ENCODE results near the gene FBXL17. TPM values are rescaled to one million over a fixed set of nuclear protein-coding genes. Genes with fewer than 3 reads are reported as not detected.

FBXL17 gene
- total and polyA plus RNA-seq, 2 of the 13 experiments (the other 11 are each of a cell fraction or from before 2014, with no cell fraction given): 3.0 to 7.9 TPM

DNA sequence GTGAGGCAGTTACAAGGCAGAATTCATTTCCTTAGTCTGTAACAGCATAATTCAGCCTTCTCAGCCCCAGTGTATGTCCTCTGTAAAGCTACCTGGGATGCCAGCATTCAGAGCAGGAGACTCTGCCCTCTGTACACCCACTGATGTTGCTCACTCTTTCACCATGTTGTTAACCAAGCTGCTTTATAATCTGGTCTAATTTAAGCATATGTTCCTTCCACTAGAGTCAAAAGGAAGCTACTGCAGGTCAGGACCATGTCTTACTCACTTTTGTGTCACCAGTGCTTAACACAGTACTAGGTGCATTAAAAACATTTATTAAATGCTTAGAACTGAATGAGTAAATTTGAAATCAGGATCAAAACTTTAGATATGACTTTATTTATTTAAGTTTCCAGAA lies 185.6 kb downstream of the FBXL17 start:
- H2AFZ ChIP-seq (ENCODE audit: low read length): no peak overlapping the region
- no peak overlapping the region for H3K4me3 ChIP-seq (replicated peaks in 1 of 3; ENCODE audit: insufficient read depth in 1 of 3, low read depth in 2 of 3, low read length in 3 of 3)
- intact Hi-C loops (cut with micrococcal nuclease; ENCODE audit: unreplicated experiment): no loop called here
- no peak overlapping the region for H3K9ac ChIP-seq (ENCODE audit: insufficient read depth, low read depth, low read length)
- POLR2A ChIA-PET: no interaction called here
- DNase-seq (ENCODE audit: low spot score) (no peak), FAIRE-seq (no peak), ATAC-seq (no peak)
- no peaks in the 10 kb centered on the region for H3K36me3 ChIP-seq (replicated peaks in 1 of 2; ENCODE audit: control insufficient read depth in 1 of 2, insufficient read depth in 2 of 2, low read length in 2 of 2)
- no peaks in the 10 kb centered on the region for H3K9me3 ChIP-seq (ENCODE audit: low read length)
- no peaks in the 10 kb centered on the region; a peak in 1 of 5 replicates for H3K27me3 ChIP-seq (ENCODE audit: control insufficient read depth in 1 of 2, insufficient read depth in 2 of 2, low read length in 2 of 2)
- H3K4me1 ChIP-seq (ENCODE audit: insufficient read depth, low read length): no peaks in the 10 kb centered on the region
- CTCF ChIA-PET (ENCODE audit: low intra/inter-chr PET ratio, low total read pairs): no interaction called here
- in situ Hi-C loops (cut with HindIII; ENCODE audit: extremely low pct_ligation_motif_present, low pct_unique_long_range_greater_than_20kb): no loop called here
- no peak overlapping the region for H3K27ac ChIP-seq (ENCODE audit: extremely low read length, insufficient read depth, low read length)
- no peaks in the 10 kb centered on the region for H3K79me2 ChIP-seq (ENCODE audit: insufficient read depth, low read length)
- no TSS peak for BruUV-seq (replicated peaks)
- no peak overlapping the region for H3K4me2 ChIP-seq (ENCODE audit: low read depth, low read length)
- H4K20me1 ChIP-seq (ENCODE audit: insufficient read depth, low read length): no peaks in the 10 kb centered on the region
- no peak for TF ChIP-seq IRF9 (CRISPR knock-in tag; IDR thresholded peaks at IDR 0.05; ENCODE audit: borderline replicate concordance)
- no peak for TF ChIP-seq E2F1 (CRISPR knock-in tag; IDR thresholded peaks at IDR 0.05)
- TF ChIP-seq, protein P1, sequence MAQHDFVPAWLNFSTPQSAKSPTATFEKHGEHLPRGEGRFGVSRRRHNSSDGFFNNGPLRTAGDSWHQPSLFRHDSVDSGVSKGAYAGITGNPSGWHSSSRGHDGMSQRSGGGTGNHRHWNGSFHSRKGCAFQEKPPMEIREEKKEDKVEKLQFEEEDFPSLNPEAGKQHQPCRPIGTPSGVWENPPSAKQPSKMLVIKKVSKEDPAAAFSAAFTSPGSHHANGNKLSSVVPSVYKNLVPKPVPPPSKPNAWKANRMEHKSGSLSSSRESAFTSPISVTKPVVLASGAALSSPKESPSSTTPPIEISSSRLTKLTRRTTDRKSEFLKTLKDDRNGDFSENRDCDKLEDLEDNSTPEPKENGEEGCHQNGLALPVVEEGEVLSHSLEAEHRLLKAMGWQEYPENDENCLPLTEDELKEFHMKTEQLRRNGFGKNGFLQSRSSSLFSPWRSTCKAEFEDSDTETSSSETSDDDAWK (CRISPR knock-in tag; IDR thresholded peaks at IDR 0.05): no peak
- TF ChIP-seq, protein P2, sequence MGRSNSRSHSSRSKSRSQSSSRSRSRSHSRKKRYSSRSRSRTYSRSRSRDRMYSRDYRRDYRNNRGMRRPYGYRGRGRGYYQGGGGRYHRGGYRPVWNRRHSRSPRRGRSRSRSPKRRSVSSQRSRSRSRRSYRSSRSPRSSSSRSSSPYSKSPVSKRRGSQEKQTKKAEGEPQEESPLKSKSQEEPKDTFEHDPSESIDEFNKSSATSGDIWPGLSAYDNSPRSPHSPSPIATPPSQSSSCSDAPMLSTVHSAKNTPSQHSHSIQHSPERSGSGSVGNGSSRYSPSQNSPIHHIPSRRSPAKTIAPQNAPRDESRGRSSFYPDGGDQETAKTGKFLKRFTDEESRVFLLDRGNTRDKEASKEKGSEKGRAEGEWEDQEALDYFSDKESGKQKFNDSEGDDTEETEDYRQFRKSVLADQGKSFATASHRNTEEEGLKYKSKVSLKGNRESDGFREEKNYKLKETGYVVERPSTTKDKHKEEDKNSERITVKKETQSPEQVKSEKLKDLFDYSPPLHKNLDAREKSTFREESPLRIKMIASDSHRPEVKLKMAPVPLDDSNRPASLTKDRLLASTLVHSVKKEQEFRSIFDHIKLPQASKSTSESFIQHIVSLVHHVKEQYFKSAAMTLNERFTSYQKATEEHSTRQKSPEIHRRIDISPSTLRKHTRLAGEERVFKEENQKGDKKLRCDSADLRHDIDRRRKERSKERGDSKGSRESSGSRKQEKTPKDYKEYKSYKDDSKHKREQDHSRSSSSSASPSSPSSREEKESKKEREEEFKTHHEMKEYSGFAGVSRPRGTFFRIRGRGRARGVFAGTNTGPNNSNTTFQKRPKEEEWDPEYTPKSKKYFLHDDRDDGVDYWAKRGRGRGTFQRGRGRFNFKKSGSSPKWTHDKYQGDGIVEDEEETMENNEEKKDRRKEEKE (IDR thresholded peaks at IDR 0.05): no peak
- no peak for TF ChIP-seq NR2F1 (CRISPR knock-in tag; IDR thresholded peaks at IDR 0.05)
- TF ChIP-seq, protein P3, sequence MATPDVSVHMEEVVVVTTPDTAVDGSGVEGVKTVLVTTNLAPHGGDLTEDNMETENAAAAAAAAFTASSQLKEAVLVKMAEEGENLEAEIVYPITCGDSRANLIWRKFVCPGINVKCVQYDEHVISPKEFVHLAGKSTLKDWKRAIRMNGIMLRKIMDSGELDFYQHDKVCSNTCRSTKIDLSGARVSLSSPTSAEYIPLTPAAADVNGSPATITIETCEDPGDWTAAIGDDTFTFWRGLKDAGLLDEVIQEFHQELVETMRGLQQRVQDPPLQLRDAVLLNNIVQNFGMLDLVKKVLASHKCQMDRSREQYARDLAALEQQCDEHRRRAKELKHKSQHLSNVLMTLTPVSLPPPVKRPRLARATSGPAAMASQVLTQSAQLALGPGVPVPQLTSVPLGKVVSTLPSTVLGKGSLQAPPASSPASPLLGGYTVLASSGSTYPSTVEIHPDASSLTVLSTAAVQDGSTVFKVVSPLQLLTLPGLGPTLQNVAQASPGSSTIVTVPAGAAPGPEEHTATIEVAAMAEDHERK (CRISPR knock-in tag; IDR thresholded peaks at IDR 0.05; ENCODE audit: low read depth): no peak
- TF ChIP-seq CENPT (CRISPR knock-in tag; IDR thresholded peaks at IDR 0.05; ENCODE audit: low read depth): no peak
- no peak for TF ChIP-seq ZNF75D (CRISPR knock-in tag; IDR thresholded peaks at IDR 0.05; ENCODE audit: borderline replicate concordance)
- TF ChIP-seq, protein P4, sequence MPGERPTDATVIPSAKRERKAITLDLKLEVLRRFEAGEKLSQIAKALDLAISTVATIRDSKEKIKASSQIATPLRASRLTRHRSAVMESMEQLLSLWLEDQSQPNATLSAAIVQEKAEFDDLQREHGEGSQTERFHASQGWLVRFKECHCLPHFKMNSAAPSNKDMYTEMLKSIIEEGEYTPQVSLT (CRISPR knock-in tag; IDR thresholded peaks at IDR 0.05; ENCODE audit: borderline replicate concordance, low read depth): no peak
- TF ChIP-seq ZNF841 (CRISPR knock-in tag; IDR thresholded peaks at IDR 0.05; ENCODE audit: borderline replicate concordance): no peak
- no peak for TF ChIP-seq ZNF768 (CRISPR knock-in tag; IDR thresholded peaks at IDR 0.05)
- TF ChIP-seq, protein P5, sequence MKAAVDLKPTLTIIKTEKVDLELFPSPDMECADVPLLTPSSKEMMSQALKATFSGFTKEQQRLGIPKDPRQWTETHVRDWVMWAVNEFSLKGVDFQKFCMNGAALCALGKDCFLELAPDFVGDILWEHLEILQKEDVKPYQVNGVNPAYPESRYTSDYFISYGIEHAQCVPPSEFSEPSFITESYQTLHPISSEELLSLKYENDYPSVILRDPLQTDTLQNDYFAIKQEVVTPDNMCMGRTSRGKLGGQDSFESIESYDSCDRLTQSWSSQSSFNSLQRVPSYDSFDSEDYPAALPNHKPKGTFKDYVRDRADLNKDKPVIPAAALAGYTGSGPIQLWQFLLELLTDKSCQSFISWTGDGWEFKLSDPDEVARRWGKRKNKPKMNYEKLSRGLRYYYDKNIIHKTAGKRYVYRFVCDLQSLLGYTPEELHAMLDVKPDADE (CRISPR knock-in tag; IDR thresholded peaks at IDR 0.05): no peak
- no peak for TF ChIP-seq SOX13 (IDR thresholded peaks at IDR 0.05)
- TF ChIP-seq SOX13 (CRISPR knock-in tag; conservative IDR thresholded peaks at IDR 0.05 in 1 of 2, IDR thresholded peaks at IDR 0.05 in 1 of 2): no peak
